Panc1 (cell line): ENCODE results near the gene KCND3. TPM values are rescaled to one million over a fixed set of nuclear protein-coding genes. Genes with fewer than 3 reads are reported as not detected.

ENCODE experiments used
- ATAC-seq: fragments of 200-7000 bp; cut with Tn5 transposase; 2 replicates; pipeline ENCODE4 v1.9.1; 2020; ENCODE audit warnings: mild to moderate bottlenecking, moderate library complexity
- BruUV-seq: library from RNA; stranded (reverse); fragments of 400-500 nt; replicated peaks from 2 replicates; lab custom pipeline; 2021; lab: Mats Ljungman, UMichigan
- CTCF ChIA-PET: fragments of 300-600 bp; sonication (Branson Sonifier 250); formaldehyde crosslinking; loops from one replicate; lab custom pipeline; 2022; ENCODE audit warnings: antibody characterized with exemption; lab: Charles Lee
- POLR2A ChIA-PET: fragments of 300-600 bp; sonication (Branson Sonifier 250); formaldehyde crosslinking; loops from one replicate; lab custom pipeline; 2022; ENCODE audit warnings: antibody characterized with exemption; lab: Charles Lee
- DNase-seq: peaks from one replicate; pipeline ENCODE4 v3.0.0-alpha.2; 2010; ENCODE audit warnings: low read depth, low spot score
- H3K27ac ChIP-seq: 2 replicates; pipeline ENCODE4 v1.5.1; 2011; ENCODE audit warnings: mild to moderate bottlenecking, low read length, inconsistent platforms
- H3K27me3 ChIP-seq: fragments of 200-500 bp; sonication (Bioruptor generic); 2 replicates; pipeline ENCODE4 v1.6.0; 2014; ENCODE audit warnings: low read length, inconsistent platforms; ENCODE audit not compliant: control insufficient read depth, insufficient read depth
- H3K36me3 ChIP-seq: fragments of 200-500 bp; sonication (Bioruptor generic); 2 replicates; pipeline ENCODE4 v1.5.1; 2014; ENCODE audit warnings: inconsistent platforms, mild to moderate bottlenecking, low read length, moderate library complexity; ENCODE audit not compliant: control insufficient read depth, insufficient read depth
- H3K4me1 ChIP-seq: 2 replicates; pipeline ENCODE4 v1.5.1; 2011; ENCODE audit warnings: inconsistent platforms, mild to moderate bottlenecking, low read length, moderate library complexity; ENCODE audit not compliant: control insufficient read depth, insufficient read depth
- H3K4me3 ChIP-seq, 2 experiments: 2 replicates each; pipeline ENCODE4 v1.5.1; 2011 to 2012; ENCODE audit warnings: low read depth in 2 of 2, low read length in 2 of 2, mild to moderate bottlenecking in 2 of 2, inconsistent platforms in 1 of 2, moderate library complexity in 1 of 2
- H3K9me3 ChIP-seq: fragments of 200-500 bp; sonication (Bioruptor generic); 2 replicates; pipeline ENCODE4 v1.5.1; 2014; ENCODE audit warnings: low read depth, mild to moderate bottlenecking, inconsistent platforms, low read length, moderate library complexity; ENCODE audit not compliant: control insufficient read depth, insufficient read depth
- POLR2AphosphoS5 ChIP-seq: IDR thresholded peaks from 2 replicates; pipeline ENCODE4 v1.6.1; 2012; ENCODE audit warnings: mild to moderate bottlenecking, low read depth, low read length, moderate library complexity
- SIN3A ChIP-seq: IDR thresholded peaks from 2 replicates; pipeline ENCODE4 v1.6.1; 2012; ENCODE audit warnings: low read depth, mild to moderate bottlenecking, low read length, moderate library complexity, borderline replicate concordance; ENCODE audit not compliant: insufficient read depth
- TCF7L2 ChIP-seq: IDR thresholded peaks from 2 replicates; pipeline ENCODE4 v1.6.1; 2011; ENCODE audit warnings: mild to moderate bottlenecking, low read depth, low read length, inconsistent platforms
- in situ Hi-C: cut with HindIII; loops from 2 replicates; pipeline ENCODE4 v1.10.0; 2016; ENCODE audit warnings: low sequenced_read_pairs, low pct_unique_long_range_greater_than_20kb
- intact Hi-C: fragments of 100-400 bp; cut with micrococcal nuclease; formaldehyde crosslinking; loops from one replicate; pipeline ENCODE4 v1.10.0; 2022; ENCODE audit not compliant: unreplicated experiment
- total RNA-seq: library from RNA; stranded (reverse); gene quantifications from one replicate; pipeline ENCODE4 v1.2.1, GENCODE V29; 2021; ENCODE audit not compliant: unreplicated experiment
- TF ChIP-seq, protein P1 (sequence below), 2 experiments: IDR thresholded peaks; 2 replicates each; pipeline ENCODE4 v1.6.1; 2011 to 2012; ENCODE audit warnings: low read depth in 2 of 2, control low read depth in 1 of 2, low read length in 1 of 2, mild to moderate bottlenecking in 1 of 2, moderate library complexity in 1 of 2; ENCODE audit not compliant: insufficient read depth in 1 of 2
- TF ChIP-seq, protein P2 (sequence below): fragments of 450-650 bp; IDR thresholded peaks from 2 replicates; pipeline ENCODE4 v1.5.1; 2017; ENCODE audit warnings: mild to moderate bottlenecking

The KCND3 gene
- total RNA-seq, 1 experiment from 2014 or later = not detected

DNA sequence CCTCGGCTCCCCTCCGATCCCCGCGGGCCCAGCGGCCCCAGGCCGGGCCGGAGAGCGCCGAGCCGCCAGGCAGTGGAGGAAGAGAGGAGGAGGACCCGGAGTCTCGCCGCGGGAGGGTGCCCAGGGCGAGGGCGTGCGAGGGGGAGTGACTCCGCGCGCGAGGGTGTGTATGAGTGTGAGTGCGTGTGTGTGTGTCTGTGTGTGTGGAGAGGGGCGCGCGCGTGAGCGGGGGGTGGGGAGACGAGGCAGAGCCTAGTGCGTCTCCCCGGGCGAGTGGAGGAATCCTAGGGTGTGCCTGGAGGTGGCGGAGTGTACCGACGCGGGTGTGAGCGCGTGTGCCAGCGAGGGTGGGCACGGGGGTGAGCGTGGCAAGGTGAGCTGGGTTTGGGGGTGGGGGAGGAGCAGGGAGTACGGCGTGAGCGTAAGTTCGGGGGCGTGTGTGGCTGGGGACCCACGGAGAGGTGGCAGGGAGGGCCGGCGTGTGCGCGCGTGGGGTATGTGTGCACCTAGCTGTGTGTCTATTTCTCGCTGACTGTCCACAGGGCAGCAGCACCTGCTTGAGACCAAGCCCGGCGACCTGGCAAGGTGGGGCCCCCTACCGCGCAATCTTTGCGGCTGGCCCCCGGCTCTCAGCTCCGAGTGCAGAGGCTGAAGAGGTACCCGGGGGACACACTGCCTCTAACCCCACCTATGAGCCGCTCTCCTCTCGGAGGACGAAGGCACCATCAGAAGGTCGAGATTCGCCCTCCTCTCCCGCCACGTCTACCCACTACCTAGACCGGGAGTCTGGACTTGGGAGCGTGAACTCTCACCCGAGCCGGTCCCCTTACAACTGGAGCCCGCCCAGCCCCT, 784 bp upstream of the KCND3 start:
- BruUV-seq = no TSS peak
- ATAC-seq = peak; percentile 63
- Histone ChIP-seq H3K27ac (no peak overlapping the region), H3K4me3 (peak overlapping the region; percentile 20 to 35), H3K36me3 (no peaks in the 10 kb centered on the region), H3K4me1 (no peaks in the 10 kb centered on the region), H3K9me3 (no peaks in the 10 kb centered on the region), H3K27me3 (peaks cover 10% of the 10 kb centered on the region)
- intact Hi-C loops = no loop called here
- POLR2A ChIA-PET = no interaction called here
- no peak for DNase-seq
- in situ Hi-C loops = no loop called here
- TF ChIP-seq, protein P1, sequence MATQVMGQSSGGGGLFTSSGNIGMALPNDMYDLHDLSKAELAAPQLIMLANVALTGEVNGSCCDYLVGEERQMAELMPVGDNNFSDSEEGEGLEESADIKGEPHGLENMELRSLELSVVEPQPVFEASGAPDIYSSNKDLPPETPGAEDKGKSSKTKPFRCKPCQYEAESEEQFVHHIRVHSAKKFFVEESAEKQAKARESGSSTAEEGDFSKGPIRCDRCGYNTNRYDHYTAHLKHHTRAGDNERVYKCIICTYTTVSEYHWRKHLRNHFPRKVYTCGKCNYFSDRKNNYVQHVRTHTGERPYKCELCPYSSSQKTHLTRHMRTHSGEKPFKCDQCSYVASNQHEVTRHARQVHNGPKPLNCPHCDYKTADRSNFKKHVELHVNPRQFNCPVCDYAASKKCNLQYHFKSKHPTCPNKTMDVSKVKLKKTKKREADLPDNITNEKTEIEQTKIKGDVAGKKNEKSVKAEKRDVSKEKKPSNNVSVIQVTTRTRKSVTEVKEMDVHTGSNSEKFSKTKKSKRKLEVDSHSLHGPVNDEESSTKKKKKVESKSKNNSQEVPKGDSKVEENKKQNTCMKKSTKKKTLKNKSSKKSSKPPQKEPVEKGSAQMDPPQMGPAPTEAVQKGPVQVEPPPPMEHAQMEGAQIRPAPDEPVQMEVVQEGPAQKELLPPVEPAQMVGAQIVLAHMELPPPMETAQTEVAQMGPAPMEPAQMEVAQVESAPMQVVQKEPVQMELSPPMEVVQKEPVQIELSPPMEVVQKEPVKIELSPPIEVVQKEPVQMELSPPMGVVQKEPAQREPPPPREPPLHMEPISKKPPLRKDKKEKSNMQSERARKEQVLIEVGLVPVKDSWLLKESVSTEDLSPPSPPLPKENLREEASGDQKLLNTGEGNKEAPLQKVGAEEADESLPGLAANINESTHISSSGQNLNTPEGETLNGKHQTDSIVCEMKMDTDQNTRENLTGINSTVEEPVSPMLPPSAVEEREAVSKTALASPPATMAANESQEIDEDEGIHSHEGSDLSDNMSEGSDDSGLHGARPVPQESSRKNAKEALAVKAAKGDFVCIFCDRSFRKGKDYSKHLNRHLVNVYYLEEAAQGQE (IDR thresholded peaks at IDR 0.05; ENCODE audit: insufficient read depth in 1 of 2, low read depth in 2 of 2, low read length in 1 of 2) = no peak
- TF ChIP-seq TCF7L2 (no peak), SIN3A (no peak), POLR2AphosphoS5 (no peak)
- TF ChIP-seq, protein P2, sequence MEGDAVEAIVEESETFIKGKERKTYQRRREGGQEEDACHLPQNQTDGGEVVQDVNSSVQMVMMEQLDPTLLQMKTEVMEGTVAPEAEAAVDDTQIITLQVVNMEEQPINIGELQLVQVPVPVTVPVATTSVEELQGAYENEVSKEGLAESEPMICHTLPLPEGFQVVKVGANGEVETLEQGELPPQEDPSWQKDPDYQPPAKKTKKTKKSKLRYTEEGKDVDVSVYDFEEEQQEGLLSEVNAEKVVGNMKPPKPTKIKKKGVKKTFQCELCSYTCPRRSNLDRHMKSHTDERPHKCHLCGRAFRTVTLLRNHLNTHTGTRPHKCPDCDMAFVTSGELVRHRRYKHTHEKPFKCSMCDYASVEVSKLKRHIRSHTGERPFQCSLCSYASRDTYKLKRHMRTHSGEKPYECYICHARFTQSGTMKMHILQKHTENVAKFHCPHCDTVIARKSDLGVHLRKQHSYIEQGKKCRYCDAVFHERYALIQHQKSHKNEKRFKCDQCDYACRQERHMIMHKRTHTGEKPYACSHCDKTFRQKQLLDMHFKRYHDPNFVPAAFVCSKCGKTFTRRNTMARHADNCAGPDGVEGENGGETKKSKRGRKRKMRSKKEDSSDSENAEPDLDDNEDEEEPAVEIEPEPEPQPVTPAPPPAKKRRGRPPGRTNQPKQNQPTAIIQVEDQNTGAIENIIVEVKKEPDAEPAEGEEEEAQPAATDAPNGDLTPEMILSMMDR = no peak; the same call in 1 of the 2 replicates
- CTCF ChIA-PET = interaction anchor here (0.6 kb wide), 1 partner anchor 9 kb away, joined by 5 read pairs; no protein-coding TSS in a partner anchor

DNA sequence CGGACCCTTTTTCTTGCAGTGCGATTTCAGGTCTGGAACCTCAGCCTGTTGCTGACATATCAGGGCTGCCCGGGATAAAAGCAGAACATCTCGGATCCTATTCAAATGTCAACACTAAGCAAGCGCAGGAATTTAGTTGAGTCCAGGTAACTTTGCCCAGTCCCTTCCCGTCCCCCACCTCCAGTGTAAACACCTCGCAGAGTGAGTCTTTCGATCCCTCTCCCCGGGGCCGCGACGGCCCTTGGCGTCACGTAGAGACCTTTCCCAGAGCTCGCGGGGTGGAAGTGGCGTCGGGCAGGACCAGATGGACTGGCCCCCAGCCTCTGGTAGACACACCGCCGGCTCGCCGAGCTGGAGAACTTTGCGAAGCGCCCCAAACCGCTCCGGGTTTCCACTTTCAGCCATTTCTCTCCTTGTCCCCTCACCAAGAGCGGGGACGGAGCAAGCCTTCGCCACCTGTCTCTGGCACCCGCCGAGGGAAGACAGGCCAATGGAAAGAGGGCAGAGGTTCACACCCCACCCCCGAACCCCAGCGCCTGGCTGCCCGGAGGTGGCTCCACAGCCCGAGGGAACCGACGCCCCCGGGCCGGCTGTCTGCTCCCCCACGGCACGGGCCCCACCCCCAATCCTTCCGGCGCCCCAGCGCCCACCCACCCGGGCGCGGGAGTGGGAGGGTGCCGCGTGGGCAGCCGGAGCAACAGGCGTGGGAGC, 570 bp downstream of the KCND3 start:
- ATAC-seq (no peak), DNase-seq (no peak)
- ChIA-PET CTCF (no interaction called here), POLR2A (no interaction called here)
- H3K36me3 ChIP-seq = no peaks in the 10 kb centered on the region
- in situ Hi-C loops = no loop called here
- intact Hi-C loops = no loop called here
- no peaks in the 10 kb centered on the region for H3K9me3 ChIP-seq
- TF ChIP-seq TCF7L2 = no peak
- no peak for TF ChIP-seq POLR2AphosphoS5
- TF ChIP-seq, protein P2 = no peak
- TF ChIP-seq, protein P1 (IDR thresholded peaks at IDR 0.05; ENCODE audit: insufficient read depth in 1 of 2, low read depth in 2 of 2, low read length in 1 of 2) = no peak
- no peaks in the 10 kb centered on the region for H3K4me1 ChIP-seq
- H3K27ac ChIP-seq = no peak overlapping the region
- 0 out of 4 replicates have a peak overlapping the region, but pooled peaks of 1 of the 2 experiments have one; percentile 14 for H3K4me3 ChIP-seq
- no TSS peak for BruUV-seq
- peaks cover 10% of the 10 kb centered on the region for H3K27me3 ChIP-seq
